WTC11 (cell line): ENCODE measurements around the gene SIPA1L2. TPM values are rescaled to one million over a fixed set of nuclear protein-coding genes. Genes with fewer than 3 reads are reported as not detected.

Experiments used
- ATAC-seq: fragments of 200-7000 bp; cut with Tn5 transposase; 2 replicates; pipeline ENCODE4 v1.10.0; 2021; ENCODE audit warnings: mild to moderate bottlenecking, moderate library complexity
- CTCF ChIA-PET: fragments of 300-600 bp; sonication (Branson Sonifier 250); formaldehyde crosslinking; loops from one replicate; lab custom pipeline; 2021; ENCODE audit warnings: antibody characterized with exemption; lab: Charles Lee
- POLR2A ChIA-PET: fragments of 350-600 bp; sonication (Branson Sonifier 250); formaldehyde crosslinking; loops from one replicate; lab custom pipeline; 2021; ENCODE audit warnings: antibody characterized with exemption; lab: Charles Lee
- DNase-seq: peaks from one replicate; pipeline ENCODE4 v3.0.0; 2021; ENCODE audit warnings: low spot score
- H3K27ac Mint-ChIP-seq: 2 replicates; pipeline ENCODE4 v1.8.0; 2021; ENCODE audit warnings: mixed read lengths
- H3K27me3 Mint-ChIP-seq: 2 replicates; pipeline ENCODE4 v1.8.0; 2021; ENCODE audit warnings: low read depth, mild to moderate bottlenecking, moderate library complexity, mixed read lengths
- H3K36me3 Mint-ChIP-seq: 2 replicates; pipeline ENCODE4 v1.8.0; 2021; ENCODE audit warnings: mixed read lengths
- H3K4me1 Mint-ChIP-seq: 2 replicates; pipeline ENCODE4 v1.8.0; 2022; ENCODE audit warnings: mixed read lengths
- H3K4me3 Mint-ChIP-seq: 2 replicates; pipeline ENCODE4 v1.8.0; 2021; ENCODE audit warnings: mild to moderate bottlenecking, moderate library complexity, mixed read lengths
- H3K9me3 Mint-ChIP-seq: 2 replicates; pipeline ENCODE4 v1.8.0; 2021; ENCODE audit warnings: mixed read lengths
- CDX4 ChIP-seq: fragments of 250-450 bp; sonication (Bioruptor Pico); IDR thresholded peaks from 2 replicates; pipeline ENCODE4 v1.9.0; 2021; ENCODE audit warnings: moderate library complexity, mild to moderate bottlenecking, inconsistent platforms, borderline replicate concordance
- E2F4 ChIP-seq: sonication (generic); formaldehyde crosslinking; IDR thresholded peaks from 2 replicates; pipeline ENCODE4 v1.8.1; 2022; ENCODE audit warnings: low read depth, mild to moderate bottlenecking, moderate library complexity, missing genetic modification reagents, borderline replicate concordance
- EMX1 ChIP-seq: fragments of 250-450 bp; sonication (Bioruptor Pico); IDR thresholded peaks from 2 replicates; pipeline ENCODE4 v1.8.0; 2021; ENCODE audit warnings: mild to moderate bottlenecking
- ESRRA ChIP-seq: sonication (generic); formaldehyde crosslinking; IDR thresholded peaks from 2 replicates; pipeline ENCODE4 v1.8.1; 2022; ENCODE audit warnings: mild to moderate bottlenecking, missing genetic modification reagents, borderline replicate concordance
- FOXP4 ChIP-seq: sonication (generic); formaldehyde crosslinking; IDR thresholded peaks from 2 replicates; pipeline ENCODE4 v1.8.0; 2022; ENCODE audit warnings: mild to moderate bottlenecking, missing genetic modification reagents
- HMGA2 ChIP-seq: fragments of 250-450 bp; sonication (Bioruptor Pico); IDR thresholded peaks from 2 replicates; pipeline ENCODE4 v1.4.0; 2021; ENCODE audit warnings: mild to moderate bottlenecking, moderate library complexity
- IRF1 ChIP-seq: sonication (generic); formaldehyde crosslinking; IDR thresholded peaks from 2 replicates; pipeline ENCODE4 v1.8.0; 2023; ENCODE audit warnings: missing genetic modification reagents
- IRF2 ChIP-seq: sonication (generic); formaldehyde crosslinking; IDR thresholded peaks from 2 replicates; pipeline ENCODE4 v1.8.0; 2022; ENCODE audit warnings: low read depth, missing genetic modification reagents, borderline replicate concordance
- JAZF1 ChIP-seq: fragments of 250-450 bp; sonication (Bioruptor Pico); IDR thresholded peaks from 2 replicates; pipeline ENCODE4 v1.9.0; 2021; ENCODE audit warnings: moderate library complexity, mild to moderate bottlenecking, inconsistent platforms
- JUN ChIP-seq: sonication (generic); formaldehyde crosslinking; IDR thresholded peaks from 2 replicates; pipeline ENCODE4 v1.8.0; 2023; ENCODE audit warnings: mild to moderate bottlenecking, missing genetic modification reagents
- MLX ChIP-seq: sonication (generic); formaldehyde crosslinking; IDR thresholded peaks from 2 replicates; pipeline ENCODE4 v1.8.1; 2023; ENCODE audit warnings: mild to moderate bottlenecking, missing genetic modification reagents, moderate library complexity
- NR1H2 ChIP-seq: sonication (generic); formaldehyde crosslinking; IDR thresholded peaks from 2 replicates; pipeline ENCODE4 v1.9.0; 2021; ENCODE audit warnings: mild to moderate bottlenecking, moderate library complexity, missing genetic modification reagents
- OVOL2 ChIP-seq: fragments of 250-450 bp; sonication (Bioruptor Pico); IDR thresholded peaks from 2 replicates; pipeline ENCODE4 v1.9.0; 2021; ENCODE audit warnings: mild to moderate bottlenecking, borderline replicate concordance
- SMAD4 ChIP-seq: sonication (generic); formaldehyde crosslinking; IDR thresholded peaks from 2 replicates; pipeline ENCODE4 v1.8.0; 2022; ENCODE audit warnings: mild to moderate bottlenecking, missing genetic modification reagents
- SOX15 ChIP-seq: fragments of 250-450 bp; sonication (Bioruptor Pico); IDR thresholded peaks from 2 replicates; pipeline ENCODE4 v1.9.0; 2021; ENCODE audit warnings: mild to moderate bottlenecking
- SP1 ChIP-seq: sonication (generic); formaldehyde crosslinking; conservative IDR thresholded peaks from 2 replicates; pipeline ENCODE4 v1.8.1; 2022; ENCODE audit warnings: missing genetic modification reagents
- TCF7 ChIP-seq: sonication (generic); formaldehyde crosslinking; IDR thresholded peaks from 2 replicates; pipeline ENCODE4 v1.8.0; 2022; ENCODE audit warnings: mild to moderate bottlenecking, low read depth, missing genetic modification reagents, moderate library complexity
- TEAD4 ChIP-seq: sonication (generic); formaldehyde crosslinking; IDR thresholded peaks from 2 replicates; pipeline ENCODE4 v1.8.0; 2022; ENCODE audit warnings: mild to moderate bottlenecking, missing genetic modification reagents
- TP53 ChIP-seq: sonication (generic); formaldehyde crosslinking; IDR thresholded peaks from 2 replicates; pipeline ENCODE4 v1.8.1; 2023; ENCODE audit warnings: mild to moderate bottlenecking, missing genetic modification reagents
- USF2 ChIP-seq: sonication (generic); formaldehyde crosslinking; IDR thresholded peaks from 2 replicates; pipeline ENCODE4 v1.8.1; 2023; ENCODE audit warnings: mild to moderate bottlenecking, missing genetic modification reagents, moderate library complexity
- ZNF121 ChIP-seq: sonication (generic); formaldehyde crosslinking; IDR thresholded peaks from 2 replicates; pipeline ENCODE4 v1.8.0; 2023; ENCODE audit warnings: missing genetic modification reagents
- ZNF219 ChIP-seq: sonication (generic); formaldehyde crosslinking; IDR thresholded peaks from 2 replicates; pipeline ENCODE4 v1.8.0; 2023; ENCODE audit warnings: missing genetic modification reagents, mild to moderate bottlenecking, borderline replicate concordance
- ZNF232 ChIP-seq: sonication (generic); formaldehyde crosslinking; IDR thresholded peaks from 2 replicates; pipeline ENCODE4 v1.8.0; 2022; ENCODE audit warnings: mild to moderate bottlenecking, missing genetic modification reagents
- ZNF281 ChIP-seq: sonication (generic); formaldehyde crosslinking; IDR thresholded peaks from 2 replicates; pipeline ENCODE4 v1.8.0; 2023; ENCODE audit warnings: mild to moderate bottlenecking, missing genetic modification reagents
- ZNF396 ChIP-seq: fragments of 250-450 bp; sonication (Bioruptor Pico); IDR thresholded peaks from 2 replicates; pipeline ENCODE4 v1.8.0; 2021; ENCODE audit warnings: mild to moderate bottlenecking, moderate library complexity, borderline replicate concordance
- ZNF671 ChIP-seq: fragments of 250-450 bp; sonication (Bioruptor Pico); IDR thresholded peaks from 2 replicates; pipeline ENCODE4 v1.8.0; 2021; ENCODE audit warnings: mild to moderate bottlenecking
- total RNA-seq: library from RNA; stranded (reverse); gene quantifications from 3 replicates; pipeline ENCODE4 v1.2.3, GENCODE V29; 2021

The SIPA1L2 gene
- total RNA-seq, 1 experiment from 2014 or later = 14.3 TPM

- TF ChIP-seq TP53 (CRISPR knock-in tag) (no peak), TEAD4 (CRISPR knock-in tag) (no peak), FOXP4 (CRISPR knock-in tag) (no peak), SMAD4 (CRISPR knock-in tag) (no peak), USF2 (CRISPR knock-in tag) (no peak), NR1H2 (CRISPR knock-in tag) (no peak), ZNF281 (CRISPR knock-in tag) (no peak), ZNF219 (no peak), HMGA2 (CRISPR knock-in tag) (no peak), ZNF121 (CRISPR knock-in tag) (no peak), JUN (CRISPR knock-in tag) (no peak), TCF7 (CRISPR knock-in tag) (no peak), SP1 (no peak), OVOL2 (CRISPR knock-in tag) (no peak)
- TF ChIP-seq, all 79 proteins: peak for 0
- no peak for DNase-seq
- H3K27me3 Mint-ChIP-seq = no peaks in the 10 kb centered on the region; the same call in 1 of the 2 replicates
- H3K27ac Mint-ChIP-seq = no peak overlapping the region
- no peak overlapping the region for H3K4me3 Mint-ChIP-seq
- ChIA-PET POLR2A (no interaction called here), CTCF (interaction anchor here (0.5 kb wide), 1 partner anchor 96 kb away, joined by 3 read pairs; no protein-coding TSS in a partner anchor)
- ATAC-seq = no peak
- peaks cover 3% of the 10 kb centered on the region; the same call in 1 of the 2 replicates for H3K4me1 Mint-ChIP-seq
- H3K9me3 Mint-ChIP-seq = no peaks in the 10 kb centered on the region
- no peaks in the 10 kb centered on the region for H3K36me3 Mint-ChIP-seq
Observed at GRCh38 chr1:232667094-232667777, 37.3 kb upstream of the SIPA1L2 start.

- no peaks in the 10 kb centered on the region; the same call in 1 of the 2 replicates for H3K27me3 Mint-ChIP-seq
- no peaks in the 10 kb centered on the region for H3K36me3 Mint-ChIP-seq
- DNase-seq (no peak), ATAC-seq (no peak)
- H3K4me3 Mint-ChIP-seq = no peak overlapping the region
- H3K9me3 Mint-ChIP-seq = no peaks in the 10 kb centered on the region
- H3K27ac Mint-ChIP-seq = no peak overlapping the region
- ChIA-PET CTCF (no interaction called here), POLR2A (no interaction called here)
- H3K4me1 Mint-ChIP-seq = peaks cover 1% of the 10 kb centered on the region; the same call in 1 of the 2 replicates
- TF ChIP-seq IRF1 (CRISPR knock-in tag) (no peak), EMX1 (no peak), ZNF396 (no peak), JAZF1 (no peak), E2F4 (CRISPR knock-in tag) (no peak), SOX15 (CRISPR knock-in tag) (no peak), ZNF121 (CRISPR knock-in tag) (no peak), CDX4 (CRISPR knock-in tag) (no peak), ZNF671 (CRISPR knock-in tag) (no peak), SP1 (no peak), ZNF232 (CRISPR knock-in tag) (no peak), ESRRA (CRISPR knock-in tag) (no peak), MLX (CRISPR knock-in tag) (no peak), IRF2 (CRISPR knock-in tag) (no peak)
Observed at GRCh38 chr1:232664844-232665777, 35.2 kb upstream of the SIPA1L2 start.
